Measurements from ENCODE around the gene REEP3. TPM values are rescaled to one million over a fixed set of nuclear protein-coding genes. Genes with fewer than 3 reads are reported as not detected.
"Not testable (repeated sequence)": the region's sequence is repeated elsewhere in the genome, so short reads cannot be mapped to it uniquely, and the experiment has no call there.

REEP3 gene
- total and polyA plus RNA-seq, 2 donors (not counting 1 experiment from before 2014, with no cell fraction given), result 67.5 to 86.6 TPM

GRCh38 chr10:63651864-63652263 is 130.7 kb downstream of the REEP3 start:
- no peak overlapping the region for H3K27ac ChIP-seq (ENCODE audit: insufficient read depth, low read length)
- H3K27me3 ChIP-seq (ENCODE audit: control insufficient read depth, insufficient read depth, low read length), result no peaks in the 10 kb centered on the region
- no peaks in the 10 kb centered on the region for H3K79me2 ChIP-seq (ENCODE audit: control insufficient read depth, insufficient read depth, low read length)
- TF ChIP-seq EZH2 (IDR thresholded peaks at IDR 0.05; ENCODE audit: low read length, missing control alignments), result no peak
- TF ChIP-seq CTCF (conservative IDR thresholded peaks at IDR 0.05 in 1 of 2, IDR thresholded peaks at IDR 0.05 in 1 of 2; ENCODE audit: low read depth in 1 of 2, low read length in 2 of 2), result no peak
- H2AFZ ChIP-seq (ENCODE audit: low read length), result no peak overlapping the region
- H4K20me1 ChIP-seq (ENCODE audit: control insufficient read depth, extremely low read depth, insufficient read depth, low read length), result no peaks in the 10 kb centered on the region
- no peaks in the 10 kb centered on the region for H3K9me3 ChIP-seq (ENCODE audit: control insufficient read depth, insufficient read depth, low read depth, low read length)
- no peak overlapping the region for H3K9ac ChIP-seq (ENCODE audit: insufficient read depth, low read length)
- H3K4me2 ChIP-seq (ENCODE audit: extremely low read depth, insufficient read depth, low read length), result no peak overlapping the region
- no peak overlapping the region for H3K4me3 ChIP-seq (replicated peaks in 1 of 4; ENCODE audit: control extremely low read depth in 1 of 4, insufficient read depth in 1 of 4, low read depth in 3 of 4, low read length in 4 of 4)
- no peak for DNase-seq (ENCODE audit: low read depth in 2 of 2)
- no peaks in the 10 kb centered on the region for H3K4me1 ChIP-seq (ENCODE audit: control insufficient read depth, extremely low read depth, insufficient read depth, low read length)
- H3K36me3 ChIP-seq (ENCODE audit: control insufficient read depth, insufficient read depth, low read length), result no peaks in the 10 kb centered on the region

DNA sequence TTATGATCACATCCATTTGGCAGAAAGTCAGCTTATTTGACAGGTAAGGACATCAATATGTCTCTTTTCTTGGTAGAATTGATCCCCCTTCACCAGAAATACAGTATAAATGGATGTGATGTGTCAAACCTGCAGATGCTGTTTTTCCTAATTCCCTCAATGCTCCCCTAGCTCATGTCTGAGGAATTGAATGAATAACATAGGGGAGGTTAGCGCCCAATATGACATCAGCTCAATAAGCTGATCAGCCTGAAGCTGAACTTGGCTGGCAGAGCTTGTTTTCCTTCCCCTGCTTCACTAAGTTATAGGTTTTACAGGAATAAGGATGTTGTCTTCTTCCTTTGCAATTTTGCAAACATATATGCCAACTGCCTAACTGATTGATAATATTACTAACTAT is 132.5 kb downstream of the REEP3 start:
- Histone ChIP-seq H3K4me2 (ENCODE audit: extremely low read depth, insufficient read depth, low read length) (no peak overlapping the region), H3K27me3 (ENCODE audit: control insufficient read depth, insufficient read depth, low read length) (no peaks in the 10 kb centered on the region), H3K9ac (ENCODE audit: insufficient read depth, low read length) (no peak overlapping the region), H3K27ac (ENCODE audit: insufficient read depth, low read length) (no peak overlapping the region), H3K4me3 (replicated peaks in 1 of 4; ENCODE audit: control extremely low read depth in 1 of 4, insufficient read depth in 1 of 4, low read depth in 3 of 4, low read length in 4 of 4) (no peak overlapping the region), H2AFZ (ENCODE audit: low read length) (no peak overlapping the region), H4K20me1 (ENCODE audit: control insufficient read depth, extremely low read depth, insufficient read depth, low read length) (no peaks in the 10 kb centered on the region), H3K79me2 (ENCODE audit: control insufficient read depth, insufficient read depth, low read length) (no peaks in the 10 kb centered on the region), H3K36me3 (ENCODE audit: control insufficient read depth, insufficient read depth, low read length) (no peaks in the 10 kb centered on the region), H3K9me3 (ENCODE audit: control insufficient read depth, insufficient read depth, low read depth, low read length) (no peaks in the 10 kb centered on the region), H3K4me1 (ENCODE audit: control insufficient read depth, extremely low read depth, insufficient read depth, low read length) (no peaks in the 10 kb centered on the region)
- no peak for TF ChIP-seq CTCF (conservative IDR thresholded peaks at IDR 0.05 in 1 of 2, IDR thresholded peaks at IDR 0.05 in 1 of 2; ENCODE audit: low read depth in 1 of 2, low read length in 2 of 2)
- no peak for TF ChIP-seq EZH2 (IDR thresholded peaks at IDR 0.05; ENCODE audit: low read length, missing control alignments)
- DNase-seq (ENCODE audit: low read depth in 2 of 2), result no peak

DNA sequence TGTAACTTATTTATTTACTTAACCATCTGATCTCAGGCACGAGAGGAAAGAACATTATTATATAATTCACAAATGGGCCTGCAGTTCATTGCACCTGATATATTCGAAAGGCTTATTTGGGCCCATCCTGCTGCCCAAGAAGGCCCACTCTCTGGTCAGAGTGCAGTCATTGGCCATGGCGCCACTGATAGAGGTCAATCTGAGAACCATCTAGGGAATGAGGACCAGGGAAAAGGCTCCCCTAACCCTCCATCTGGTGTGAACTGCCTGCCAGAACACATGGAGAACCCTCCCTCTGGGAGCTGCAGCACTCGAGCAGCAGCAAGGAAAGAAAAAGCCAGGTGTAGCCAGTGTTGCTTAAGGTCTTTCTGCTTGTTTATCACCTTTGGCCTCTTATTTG is 136.6 kb downstream of the REEP3 start:
- Histone ChIP-seq H3K36me3 (ENCODE audit: control insufficient read depth, insufficient read depth, low read length) (no peaks in the 10 kb centered on the region), H3K27me3 (ENCODE audit: control insufficient read depth, insufficient read depth, low read length) (no peaks in the 10 kb centered on the region), H4K20me1 (ENCODE audit: control insufficient read depth, extremely low read depth, insufficient read depth, low read length) (no peaks in the 10 kb centered on the region), H2AFZ (ENCODE audit: low read length) (no peak overlapping the region), H3K9me3 (ENCODE audit: control insufficient read depth, insufficient read depth, low read depth, low read length) (no peaks in the 10 kb centered on the region), H3K4me1 (ENCODE audit: control insufficient read depth, extremely low read depth, insufficient read depth, low read length) (no peaks in the 10 kb centered on the region), H3K79me2 (ENCODE audit: control insufficient read depth, insufficient read depth, low read length) (no peaks in the 10 kb centered on the region), H3K9ac (ENCODE audit: insufficient read depth, low read length) (no peak overlapping the region), H3K27ac (ENCODE audit: insufficient read depth, low read length) (no peak overlapping the region), H3K4me2 (ENCODE audit: extremely low read depth, insufficient read depth, low read length) (no peak overlapping the region), H3K4me3 (replicated peaks in 1 of 4; ENCODE audit: control extremely low read depth in 1 of 4, insufficient read depth in 1 of 4, low read depth in 3 of 4, low read length in 4 of 4) (no peak overlapping the region)
- DNase-seq (ENCODE audit: low read depth in 2 of 2), result no peak
- TF ChIP-seq CTCF (conservative IDR thresholded peaks at IDR 0.05 in 1 of 2, IDR thresholded peaks at IDR 0.05 in 1 of 2; ENCODE audit: low read depth in 1 of 2, low read length in 2 of 2) (no peak), EZH2 (IDR thresholded peaks at IDR 0.05; ENCODE audit: low read length, missing control alignments) (no peak)

- H3K4me2 ChIP-seq (ENCODE audit: extremely low read depth, insufficient read depth, low read length); H3K27ac ChIP-seq (ENCODE audit: insufficient read depth, low read length); DNase-seq (ENCODE audit: low read depth in 2 of 2); H2AFZ ChIP-seq (ENCODE audit: low read length); H3K9ac ChIP-seq (ENCODE audit: insufficient read depth, low read length); H3K36me3 ChIP-seq (ENCODE audit: control insufficient read depth, insufficient read depth, low read length); H3K4me1 ChIP-seq (ENCODE audit: control insufficient read depth, extremely low read depth, insufficient read depth, low read length); H3K79me2 ChIP-seq (ENCODE audit: control insufficient read depth, insufficient read depth, low read length); H3K4me3 ChIP-seq (replicated peaks in 1 of 4; ENCODE audit: control extremely low read depth in 1 of 4, insufficient read depth in 1 of 4, low read depth in 3 of 4, low read length in 4 of 4); H4K20me1 ChIP-seq (ENCODE audit: control insufficient read depth, extremely low read depth, insufficient read depth, low read length); H3K9me3 ChIP-seq (ENCODE audit: control insufficient read depth, insufficient read depth, low read depth, low read length); H3K27me3 ChIP-seq (ENCODE audit: control insufficient read depth, insufficient read depth, low read length): not testable (repeated sequence)
Observed at GRCh38 chr10:63660941-63661340, 139.7 kb downstream of the REEP3 start.

Data from fibroblast of lung (primary cell).